ENCODE data around the gene DHRS3.

Gene DHRS3

GRCh38 chr1:12519693-12520364 lies 98.2 kb downstream of the DHRS3 start:
- DNase-seq (ENCODE audit: low read depth), result no peak

GRCh38 chr1:12518931-12519692 lies 98.9 kb downstream of the DHRS3 start:
- H3K4me3 ChIP-seq (ENCODE audit: low read depth, low read length), result no peak overlapping the region
- TF ChIP-seq CTCF (IDR thresholded peaks at IDR 0.05; ENCODE audit: low read depth, low read length, missing control alignments), result no peak
- DNase-seq (ENCODE audit: low read depth), result peak; percentile 55
- in situ Hi-C loops (cut with HindIII; ENCODE audit: low sequenced_read_pairs), result no loop called here

More at GRCh38 chr1:12519693-12520364, 98.2 kb downstream of the DHRS3 start:
- in situ Hi-C loops (cut with HindIII; ENCODE audit: low sequenced_read_pairs), result no loop called here
- no peak for TF ChIP-seq CTCF (IDR thresholded peaks at IDR 0.05; ENCODE audit: low read depth, low read length, missing control alignments)
- H3K4me3 ChIP-seq (ENCODE audit: low read depth, low read length), result no peak overlapping the region

Measured in astrocyte of the cerebellum (primary cell).